Stimulated activated CD8-positive, alpha-beta memory T cell treated with anti-CD3 and anti-CD28 coated beads, Interleukin-15, amount 100 ng/mL, for 1 hour (primary cell): Measurements from ENCODE around the gene USP6.
A peak's percentile ranks its signal among the peaks of the same experiment; 100 is the strongest.
"Not testable (repeated sequence)": the region's sequence is repeated elsewhere in the genome, so short reads cannot be mapped to it uniquely, and the experiment has no call there.

ENCODE experiments used
- DNase-seq: peaks from one replicate; pipeline ENCODE4 v3.0.0-alpha.2; 2020; ENCODE audit warnings: low read depth

USP6 gene

DNA sequence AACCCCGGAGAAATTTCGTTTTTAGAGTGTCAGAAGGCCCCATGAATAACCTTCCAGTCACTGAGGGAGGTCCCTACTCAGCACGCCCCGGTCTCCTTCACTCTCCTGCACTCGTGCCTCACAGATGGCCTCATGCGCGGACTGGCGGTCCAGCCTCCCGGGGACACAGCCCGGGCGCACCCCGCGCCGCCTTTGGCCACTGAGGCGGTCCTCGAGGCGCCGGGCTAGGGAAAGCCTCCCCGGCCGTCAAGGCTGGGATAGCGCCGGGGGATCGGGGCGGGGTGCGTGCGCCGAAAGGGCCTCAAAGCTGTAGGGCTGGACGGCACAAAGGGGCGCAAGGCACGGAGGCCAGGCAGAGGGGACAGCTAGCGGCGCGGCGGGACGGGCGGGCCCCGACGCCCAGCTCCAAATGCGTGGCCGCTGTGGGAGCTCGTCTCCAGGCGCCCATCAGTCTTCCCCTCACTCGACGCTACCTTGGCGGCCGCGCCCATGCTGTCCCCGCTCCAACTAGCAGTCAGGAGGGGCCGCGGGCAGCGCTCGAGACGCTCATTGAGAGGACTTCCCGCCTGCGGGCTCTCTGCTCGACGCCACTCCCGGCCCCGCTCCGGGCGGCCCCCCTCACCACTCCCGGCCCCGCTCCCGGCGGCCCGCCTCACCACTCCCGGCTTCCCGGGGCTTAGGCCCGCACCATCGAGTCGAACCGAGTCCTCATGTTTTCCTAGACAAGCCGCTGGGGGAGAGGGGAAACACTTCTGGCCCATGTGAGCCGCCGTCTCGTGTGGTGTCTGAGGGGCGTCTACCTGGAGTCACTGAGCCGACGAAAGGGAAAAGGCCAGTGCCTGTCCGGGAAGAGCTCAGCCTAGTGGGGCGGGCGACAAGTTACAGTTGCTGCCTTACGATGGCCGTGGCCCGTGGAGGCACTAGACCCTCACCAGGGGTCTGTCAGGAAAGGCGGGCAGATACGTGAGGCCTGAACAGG lies at the start of gene USP6:
Gene USP6, plus strand, starts transcription at position 360 of the 979 bp plus-strand sequence. CDS start 14,336 bp downstream, outside the sequence.
- DNase-seq = no peak

DNA sequence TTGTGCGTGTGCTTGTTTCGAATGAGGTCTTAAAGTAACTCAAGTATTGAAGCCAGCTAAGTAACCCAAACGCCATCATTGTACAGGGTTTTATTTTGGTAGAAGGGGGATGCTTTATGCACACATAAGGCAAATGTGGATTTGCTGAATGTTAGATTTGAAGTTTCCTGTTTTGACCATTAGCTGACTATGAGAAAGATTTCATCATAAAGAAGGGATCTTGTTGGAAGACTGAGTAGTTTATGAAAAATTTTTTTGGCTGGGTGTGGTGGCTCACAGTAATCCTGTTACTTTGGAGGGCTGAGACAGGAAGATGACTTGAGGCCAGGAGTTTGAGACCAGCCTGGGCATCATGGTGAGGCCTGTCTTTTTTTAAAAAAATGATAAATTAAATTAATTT lies 47.6 kb upstream of the USP6 start:
- DNase-seq = no peak

DNA sequence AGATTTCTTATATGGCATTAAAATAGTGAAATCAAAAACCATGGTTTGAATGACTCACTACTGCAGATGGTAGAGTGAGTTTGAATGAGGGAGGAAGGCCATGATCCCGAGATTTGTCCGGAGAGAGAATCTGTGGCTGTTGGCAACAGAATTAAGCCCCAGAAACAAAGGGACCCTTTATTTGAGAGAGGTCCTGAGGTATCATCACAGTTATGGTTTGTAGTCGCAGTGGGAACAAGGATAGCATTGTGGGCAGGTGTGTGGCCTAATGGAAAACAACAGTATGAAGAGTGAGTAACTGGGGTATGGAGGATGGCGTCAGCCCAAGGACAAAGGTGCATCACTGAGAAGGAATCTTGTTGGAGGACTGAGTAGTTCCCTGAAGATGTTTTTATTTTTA lies 46.1 kb upstream of the USP6 start:
- DNase-seq = no peak

DNA sequence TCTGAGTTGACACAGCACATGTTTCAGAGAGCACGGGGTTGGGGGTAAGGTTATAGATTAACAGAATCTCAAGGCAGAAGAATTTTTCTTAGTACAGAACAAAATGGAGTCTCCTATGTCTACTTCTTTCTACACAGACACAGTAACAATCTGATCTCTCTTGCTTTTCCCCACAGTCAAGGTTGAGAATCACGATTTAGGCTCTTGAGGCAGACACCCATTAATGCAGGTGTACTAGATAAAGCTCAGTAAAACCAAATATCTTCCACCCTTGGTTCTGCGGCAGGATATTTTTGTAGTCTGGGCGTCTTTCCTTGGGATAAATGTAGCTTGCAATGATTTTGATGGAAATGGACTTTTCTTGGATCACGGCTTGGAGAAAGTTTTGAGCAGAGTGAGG lies 40.4 kb upstream of the USP6 start:
- DNase-seq = not testable (repeated sequence)

DNA sequence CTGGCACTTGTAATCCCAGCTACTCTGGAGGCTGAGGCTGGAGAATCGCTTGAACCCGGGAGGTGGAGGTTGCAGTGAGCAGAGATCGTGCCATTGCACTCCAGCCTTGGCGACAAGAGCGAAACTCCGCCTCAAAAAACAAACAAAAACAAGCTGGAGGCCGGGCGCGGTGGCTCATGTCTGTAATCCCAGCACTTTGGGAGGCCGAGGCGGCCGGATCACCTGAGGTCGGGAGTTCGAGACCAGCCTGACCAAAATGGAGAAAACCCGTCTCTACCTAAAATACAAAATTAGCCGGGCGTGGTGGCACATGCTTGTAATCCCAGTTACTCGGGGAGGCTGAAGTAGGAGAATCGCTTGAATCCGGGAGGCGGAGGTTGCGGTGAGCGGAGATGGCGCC lies 38.6 kb upstream of the USP6 start:
- DNase-seq = not testable (repeated sequence)

DNA sequence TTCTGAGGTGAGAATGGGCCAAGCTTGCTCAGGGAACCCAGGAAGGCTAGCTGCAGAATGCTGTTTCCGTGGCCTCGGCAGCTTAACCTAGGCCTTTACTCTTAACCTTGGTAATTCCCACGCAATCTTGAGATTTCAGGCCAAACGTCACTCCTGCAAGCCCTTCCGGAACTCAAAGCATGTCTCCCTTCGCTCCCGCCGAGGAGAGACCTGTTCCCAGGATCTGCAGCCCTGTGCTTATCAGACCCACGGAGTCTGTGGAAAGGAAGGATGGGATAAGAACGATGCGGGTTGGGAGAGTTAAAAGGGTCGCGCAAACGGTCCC lies 38.1 kb upstream of the USP6 start:
- DNase-seq = no peak

DNA sequence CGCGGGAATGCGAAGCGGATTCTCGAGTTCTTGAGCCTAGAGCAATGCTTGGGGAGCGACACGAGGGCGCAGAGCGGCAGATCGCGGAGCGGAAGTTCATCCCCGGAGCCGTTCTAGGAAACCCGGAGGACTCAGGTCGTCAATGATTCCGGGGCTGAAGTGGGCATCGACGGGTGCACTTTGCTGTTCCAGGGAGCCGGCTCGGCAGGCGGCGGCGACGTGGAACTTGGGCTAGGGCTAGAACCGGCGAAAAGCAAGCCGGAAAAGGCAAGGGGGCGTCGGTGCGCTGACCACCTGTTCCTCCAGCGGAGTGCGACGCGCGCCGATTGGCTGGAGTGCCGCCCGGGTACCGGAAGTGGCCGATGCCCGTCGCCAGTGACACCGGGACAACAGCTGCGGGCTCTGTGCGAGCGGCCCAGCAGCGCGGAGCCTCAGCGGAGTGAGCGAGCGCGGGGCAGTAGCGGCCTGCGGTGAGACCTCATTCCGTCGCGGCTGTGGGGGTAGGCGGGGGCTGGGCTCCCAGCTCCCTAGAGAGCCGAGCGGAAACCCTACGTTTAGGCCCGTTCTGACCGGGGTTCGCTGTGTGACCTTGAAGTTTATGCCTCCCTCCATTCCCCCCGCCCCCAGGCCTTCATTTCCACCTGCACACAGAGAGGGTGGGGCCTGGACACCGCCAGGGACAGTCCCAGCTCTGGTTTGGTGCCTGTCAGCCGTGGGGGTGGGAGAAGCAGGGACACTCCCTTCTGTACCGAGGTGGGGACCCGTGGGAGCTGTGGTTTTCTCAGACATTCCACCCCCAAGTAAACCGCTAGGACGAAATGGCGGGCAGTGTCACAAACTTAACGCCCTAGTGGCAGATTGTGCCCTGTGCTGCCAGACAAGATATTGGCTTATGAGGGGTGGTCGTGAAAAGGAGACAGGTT lies 37.5 kb upstream of the USP6 start, which contains the start of gene ZFP3:
Gene ZFP3, plus strand, starts transcription at position 362 of the 923 bp plus-strand sequence. CDS start 13,038 bp downstream, outside the sequence.
- DNase-seq = peak; percentile 44

DNA sequence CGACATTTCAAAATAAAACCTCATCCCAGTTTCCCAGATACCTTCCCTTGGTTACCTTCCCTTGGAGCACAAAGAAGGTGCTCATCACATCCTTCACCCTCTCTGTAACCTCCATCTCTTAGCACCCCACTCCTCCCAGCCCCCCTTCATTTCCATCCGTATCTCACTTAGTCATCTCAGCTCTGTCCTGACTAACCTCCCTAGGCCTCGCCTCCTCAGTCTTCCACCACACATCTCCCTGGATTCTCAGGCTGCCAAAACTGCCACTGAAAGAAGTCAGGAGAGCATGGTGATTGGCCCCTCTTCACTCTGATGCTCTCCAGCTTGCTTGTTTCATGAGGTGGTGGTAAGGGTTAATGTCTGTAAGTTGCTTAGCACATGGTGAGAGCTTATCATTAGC lies 35.2 kb upstream of the USP6 start:
- no peak for DNase-seq

DNA sequence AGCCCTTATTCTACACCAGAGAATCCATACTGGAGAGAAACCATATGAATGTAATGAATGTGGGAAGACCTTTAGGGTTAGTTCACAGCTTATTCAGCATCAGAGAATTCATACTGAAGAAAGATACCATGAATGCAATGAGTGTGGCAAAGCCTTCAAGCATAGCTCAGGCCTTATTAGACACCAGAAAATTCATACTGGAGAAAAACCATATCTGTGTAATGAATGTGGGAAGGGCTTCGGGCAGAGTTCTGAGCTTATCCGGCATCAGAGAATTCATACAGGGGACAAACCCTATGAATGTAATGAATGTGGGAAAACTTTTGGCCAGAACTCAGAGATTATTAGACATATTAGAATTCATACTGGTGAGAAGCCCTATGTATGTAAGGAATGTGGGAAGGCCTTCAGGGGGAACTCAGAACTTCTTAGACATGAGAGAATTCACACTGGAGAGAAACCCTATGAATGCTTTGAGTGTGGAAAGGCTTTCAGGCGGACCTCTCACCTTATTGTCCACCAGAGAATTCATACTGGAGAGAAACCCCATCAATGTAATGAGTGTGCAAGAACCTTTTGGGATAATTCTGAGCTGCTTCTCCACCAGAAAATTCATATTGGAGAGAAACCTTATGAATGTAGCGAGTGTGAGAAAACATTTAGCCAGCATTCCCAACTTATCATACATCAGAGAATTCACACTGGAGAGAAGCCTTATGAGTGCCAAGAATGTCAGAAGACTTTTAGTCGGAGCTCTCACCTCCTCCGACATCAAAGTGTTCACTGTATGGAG lies 23.4 kb upstream of the USP6 start:
- no peak for DNase-seq

DNA sequence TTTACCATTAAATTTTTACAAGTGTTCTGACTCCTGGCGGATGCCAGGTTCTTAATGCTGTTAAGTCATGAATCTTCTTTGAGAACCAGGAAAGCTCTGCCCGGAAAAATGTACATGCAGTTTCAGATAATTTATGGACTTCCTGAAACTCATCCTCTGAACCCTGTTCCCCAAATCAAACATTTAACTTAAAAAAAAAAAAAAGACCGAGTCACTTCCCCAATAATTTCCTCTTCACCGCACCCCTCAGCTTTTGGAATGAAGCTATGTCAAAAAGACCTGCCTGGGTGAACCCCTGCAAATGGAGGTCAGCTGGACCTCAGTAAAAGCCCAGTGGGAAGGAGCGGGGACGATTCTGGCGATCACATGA lies 19.1 kb upstream of the USP6 start:
- no peak for DNase-seq

DNA sequence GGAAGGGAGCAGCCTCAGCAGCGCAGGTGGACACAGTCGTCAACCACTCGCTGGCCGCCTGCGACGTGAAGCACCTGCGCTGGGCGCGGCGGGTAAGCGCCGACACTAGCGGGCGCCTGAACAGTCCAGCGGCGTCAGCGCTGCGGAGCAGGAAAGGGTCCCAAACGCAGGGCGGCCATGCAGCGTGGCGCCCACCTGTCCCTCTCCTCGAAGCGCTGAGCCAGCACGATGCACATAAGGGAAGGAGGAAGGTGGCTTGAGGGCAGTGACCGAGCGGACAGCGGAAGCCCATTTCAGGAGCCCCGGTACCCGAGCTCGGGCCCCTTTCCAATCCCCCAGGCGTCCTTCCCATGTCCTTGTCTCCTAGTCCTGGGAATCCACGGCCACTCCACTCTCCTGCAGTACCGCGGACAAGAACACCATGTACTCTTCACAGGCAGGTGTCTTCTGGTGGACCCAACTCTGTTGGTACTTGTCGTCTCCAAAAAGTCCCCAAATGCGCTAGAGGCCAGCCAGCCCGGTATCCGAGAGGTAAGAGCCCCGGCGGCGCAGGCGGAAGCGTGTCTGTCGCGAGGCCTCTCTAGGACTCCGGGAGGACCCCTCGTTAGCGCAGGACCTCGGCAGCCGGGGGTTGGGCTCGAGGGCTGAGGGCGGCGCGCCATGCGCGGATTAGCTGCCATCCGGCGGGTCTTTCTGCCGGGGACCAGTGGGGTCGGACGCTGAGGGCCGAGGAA lies 18.6 kb upstream of the USP6 start:
- no peak for DNase-seq

DNA sequence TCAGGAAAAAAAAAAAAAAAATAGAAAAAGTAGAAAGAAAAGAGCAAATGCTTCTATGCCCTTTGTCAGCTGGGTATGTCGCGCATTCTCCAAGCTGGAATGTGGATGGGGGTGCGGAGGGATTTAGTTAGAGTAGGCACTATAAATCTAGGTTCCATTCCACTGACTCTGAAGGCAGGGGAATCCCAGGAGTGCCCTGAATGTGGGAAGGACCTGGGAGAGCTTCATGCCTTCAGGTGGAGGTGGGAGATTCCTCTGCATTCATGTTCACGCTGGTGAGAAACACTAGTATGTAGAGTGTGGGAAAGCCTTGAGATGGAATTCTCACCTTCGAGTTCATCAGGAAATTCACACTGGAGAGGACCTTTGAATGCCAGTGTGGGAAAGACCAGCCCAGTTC lies 16.6 kb upstream of the USP6 start:
- DNase-seq = no peak

DNA sequence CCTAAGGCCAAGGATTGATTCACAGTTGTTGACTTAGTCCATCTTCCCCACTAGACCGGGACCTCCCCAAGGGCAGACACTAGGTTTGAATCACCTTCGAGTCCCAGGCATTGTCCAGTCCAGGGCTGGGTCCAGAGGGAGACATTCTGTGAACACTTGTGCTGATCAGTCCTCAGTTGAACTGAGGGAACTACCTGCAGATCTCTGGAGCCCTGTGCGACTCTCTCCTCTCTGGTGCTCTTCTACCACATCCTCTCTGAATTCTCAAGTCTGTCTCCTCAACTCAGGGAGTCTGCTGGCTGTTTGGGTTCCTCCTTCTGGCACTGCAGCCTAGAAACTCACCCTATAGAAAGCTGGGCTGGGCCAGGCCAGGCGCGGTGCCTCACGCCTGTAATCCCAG lies 15.0 kb upstream of the USP6 start:
- no peak for DNase-seq

DNA sequence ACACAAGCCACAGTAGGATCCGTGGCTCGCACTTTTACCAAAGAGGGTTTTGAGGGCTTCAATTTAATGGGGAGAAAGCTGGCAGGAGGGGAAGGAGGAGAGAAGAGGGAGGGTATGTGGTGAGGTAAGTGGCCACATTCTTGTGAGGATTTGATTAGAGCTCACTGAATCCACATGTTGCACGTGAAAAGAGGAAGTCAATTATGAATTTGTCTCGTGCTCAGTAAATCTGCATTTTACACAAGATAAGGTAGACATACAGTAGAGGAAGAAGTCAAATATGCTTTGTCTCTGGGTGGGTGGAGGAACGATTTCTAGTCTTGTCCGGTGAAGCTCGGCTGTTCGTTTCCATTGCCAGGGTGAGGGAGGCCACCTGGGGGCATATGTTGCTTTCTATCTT lies 5.0 kb upstream of the USP6 start:
- DNase-seq = no peak

DNA sequence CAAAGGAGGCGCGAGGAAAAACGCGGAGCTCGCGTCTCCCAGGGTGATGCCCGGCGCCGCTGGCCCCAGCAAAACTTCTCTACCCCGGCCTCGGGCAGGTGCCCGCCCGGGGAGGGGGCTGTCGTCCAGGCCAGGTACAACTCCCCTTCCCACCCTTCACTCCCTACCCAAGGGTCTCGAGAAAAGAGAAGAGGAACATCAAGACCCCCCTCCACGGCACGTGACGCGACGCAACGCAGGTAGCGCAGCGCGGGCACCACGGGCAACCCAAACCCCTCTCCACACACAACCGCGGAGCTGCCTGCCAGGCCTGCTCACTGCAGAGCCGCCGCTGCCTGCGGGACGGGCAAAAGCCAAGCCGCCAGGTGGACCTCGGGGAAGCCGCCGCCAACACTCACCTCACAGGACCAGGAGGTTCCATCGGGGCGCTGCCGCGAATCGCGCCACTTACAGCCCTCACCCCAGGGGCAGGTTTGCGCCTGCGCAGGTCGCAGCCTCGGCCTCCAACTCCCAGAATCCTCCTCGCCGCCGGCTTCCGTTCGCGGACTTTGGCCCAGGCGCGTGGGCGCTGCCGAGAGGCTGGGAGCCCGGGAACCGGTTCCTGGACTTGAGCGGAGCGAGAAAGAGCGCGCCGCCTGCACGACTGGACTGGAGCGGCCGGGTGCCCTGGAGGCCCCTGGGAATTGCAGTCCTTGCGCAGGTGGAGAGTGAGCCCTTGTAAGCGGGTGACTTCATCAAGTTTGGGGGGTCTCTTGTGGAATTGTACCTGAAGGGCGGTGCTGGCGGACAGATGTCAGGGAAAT lies 4.2 kb upstream of the USP6 start, which contains the start of gene ZNF232:
Gene ZNF232, minus strand, starts transcription at position 477 of the 803 bp plus-strand sequence. Its CDS starts 56 bp downstream, at position 421.
- peak; percentile 75 for DNase-seq

DNA sequence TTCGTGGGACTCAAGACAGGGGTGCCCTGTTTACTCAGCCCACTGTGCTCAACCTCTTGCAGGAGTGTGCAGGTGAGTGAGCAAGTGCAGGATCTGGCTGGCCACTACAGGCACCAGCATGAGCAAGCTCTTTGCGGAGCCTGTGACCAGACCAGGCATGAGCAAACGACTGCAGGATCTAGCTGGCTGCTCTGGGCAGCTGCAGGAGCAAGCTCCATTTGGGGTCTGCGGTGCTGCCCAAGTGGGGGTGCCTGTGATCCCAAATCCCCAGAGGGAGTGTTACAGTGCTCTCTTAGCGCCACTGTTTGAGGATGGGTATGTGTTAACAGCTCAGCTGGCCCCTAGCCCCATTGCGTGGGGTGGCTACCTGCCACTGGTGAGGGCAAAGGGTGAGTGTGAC lies 2.4 kb downstream of the USP6 start:
- no peak for DNase-seq

DNA sequence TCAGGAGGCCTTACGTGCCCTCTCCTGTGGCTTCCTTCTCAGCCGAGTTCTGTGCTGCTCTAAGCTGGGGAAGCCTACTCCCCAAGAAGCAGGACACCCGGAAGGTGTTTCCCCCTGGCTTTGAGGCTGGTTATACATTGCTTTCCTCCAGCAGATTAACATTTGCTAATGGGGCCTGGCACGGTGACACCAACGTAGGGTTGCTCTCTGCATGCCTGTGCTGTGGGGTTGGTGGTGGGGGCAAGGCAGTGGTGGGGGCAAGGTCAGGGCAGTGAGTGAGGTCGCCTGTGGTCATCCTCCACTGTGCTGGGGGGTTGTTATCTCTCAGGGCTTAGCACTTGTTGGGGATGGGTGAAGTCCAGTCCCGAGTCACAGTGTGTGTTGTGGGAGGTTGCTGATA lies 4.2 kb downstream of the USP6 start:
- no peak for DNase-seq

DNA sequence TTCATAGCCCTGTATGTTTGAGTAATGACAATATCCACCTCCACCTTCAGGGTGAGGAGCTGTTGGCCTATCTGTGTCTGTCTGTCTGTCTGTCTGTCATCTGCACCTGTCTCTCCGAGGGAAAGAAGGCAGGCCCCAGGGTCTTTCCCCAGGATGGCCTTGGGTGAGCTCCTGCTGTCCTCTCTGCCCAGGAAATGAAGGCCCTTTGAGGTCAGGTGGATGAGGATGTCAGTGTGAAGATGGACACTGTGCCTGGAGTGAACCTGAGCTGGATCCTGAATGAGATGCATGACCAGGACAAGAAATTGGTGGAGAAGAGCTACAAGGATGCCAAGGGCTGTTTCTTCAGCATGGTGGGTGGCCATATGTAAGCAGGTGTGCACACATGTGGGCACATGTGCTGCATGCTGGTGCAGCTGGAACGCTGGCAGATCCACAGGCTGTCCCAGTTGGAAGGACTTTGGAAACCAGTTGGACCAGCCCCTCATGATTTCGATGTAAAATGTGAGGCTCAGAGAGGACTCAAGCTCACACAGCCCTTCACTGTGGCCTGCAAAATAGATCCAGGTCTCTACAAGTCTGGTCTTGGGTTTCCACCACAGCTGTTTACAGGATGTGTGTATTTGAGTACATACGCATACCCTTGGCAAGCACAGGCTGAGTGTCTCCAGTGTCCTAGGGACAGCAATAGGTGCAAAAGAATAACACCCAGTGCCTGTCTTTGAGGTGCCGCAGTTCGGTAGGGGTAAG lies 4.8 kb downstream of the USP6 start:
- DNase-seq = not testable (repeated sequence)

DNA sequence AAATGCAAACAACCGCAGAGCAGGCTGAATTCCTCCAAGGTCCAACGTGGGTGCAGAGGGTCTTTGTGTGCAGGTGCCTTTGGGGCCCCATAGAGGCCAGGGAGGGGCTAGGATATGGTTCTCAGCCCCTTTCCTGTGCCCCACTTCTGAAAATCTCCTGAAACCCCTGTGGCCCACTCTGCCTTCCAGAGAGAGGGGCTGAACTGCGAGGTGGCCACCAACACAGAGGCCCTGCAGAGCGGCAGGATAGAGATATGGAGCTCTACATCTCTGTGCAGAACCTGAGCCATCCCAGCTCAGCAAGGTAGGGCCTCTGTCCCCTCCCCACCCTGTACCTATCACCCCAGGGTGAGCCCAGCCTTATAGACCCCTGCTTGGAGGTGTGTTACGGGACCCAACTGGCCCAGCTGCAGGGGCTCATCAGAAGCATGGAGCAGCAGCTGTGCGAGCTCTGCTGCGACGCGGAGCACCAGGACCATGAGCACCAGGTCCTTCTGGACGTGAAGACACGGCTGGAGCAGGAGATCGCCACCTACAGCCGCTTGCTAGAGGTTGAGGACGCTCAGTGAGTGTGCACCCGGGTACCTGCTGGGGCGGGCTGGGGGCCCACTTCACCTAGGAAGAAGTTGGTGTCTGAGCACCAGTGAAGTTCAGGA lies 5.5 kb downstream of the USP6 start:
- no peak for DNase-seq
